ENCODE measurements around the gene PLOD2.
"Not testable (repeated sequence)": the region's sequence is repeated elsewhere in the genome, so short reads cannot be mapped to it uniquely, and the experiment has no call there.

PLOD2 gene

DNA sequence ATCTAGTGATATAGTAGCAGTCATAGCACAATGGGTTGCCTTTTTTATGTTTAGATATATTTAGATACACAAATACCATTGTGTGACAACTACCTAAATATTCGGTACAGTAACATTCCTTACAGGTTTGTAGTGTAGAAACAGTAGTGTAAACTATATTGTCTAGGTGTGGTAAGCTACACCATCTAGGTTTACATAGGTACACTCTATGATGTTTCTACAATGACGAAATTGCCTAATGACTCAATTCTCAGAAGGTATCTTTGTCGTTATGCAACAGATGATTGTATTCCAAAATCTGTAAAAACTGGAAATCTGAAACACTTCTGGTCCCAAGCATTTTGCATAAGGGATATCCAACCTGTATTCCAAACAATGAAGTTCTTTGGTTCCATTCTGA is 24.3 kb downstream of the PLOD2 start:
- no peak for DNase-seq

DNA sequence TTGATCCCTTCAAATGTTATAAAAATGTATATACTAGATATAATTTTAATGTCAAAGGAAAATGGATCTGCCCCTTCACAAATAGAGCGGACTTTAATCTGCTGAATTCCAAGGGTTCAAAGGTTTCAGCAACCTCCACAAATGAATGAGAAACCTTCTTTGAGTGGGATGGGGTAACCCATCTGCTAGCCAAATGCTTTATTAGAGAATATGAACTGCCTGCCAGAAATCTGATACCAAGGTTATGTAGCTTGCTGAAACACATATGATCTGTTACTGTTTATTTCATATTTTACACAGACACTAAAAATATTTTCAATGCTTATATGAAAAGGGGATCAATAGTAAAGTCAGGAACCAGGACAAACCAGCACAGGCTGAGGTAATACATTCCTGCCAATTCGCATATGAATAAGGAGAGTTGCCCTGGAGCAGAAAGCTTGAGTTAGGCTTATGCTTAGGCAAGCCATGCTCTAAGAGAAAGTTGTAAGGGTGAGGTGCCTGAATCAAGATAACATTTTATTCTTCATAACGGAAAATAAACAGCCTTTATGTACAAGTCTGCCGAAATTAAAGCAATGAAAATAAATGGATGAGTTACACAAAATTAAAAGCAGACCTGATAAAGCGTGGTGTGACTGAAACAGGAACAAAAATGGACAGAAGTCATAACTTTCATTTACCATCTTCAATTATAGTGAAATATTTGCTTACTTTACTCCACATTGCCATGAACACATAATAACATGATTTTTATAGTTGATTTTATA is 26.5 kb downstream of the PLOD2 start:
- no peak for DNase-seq

DNA sequence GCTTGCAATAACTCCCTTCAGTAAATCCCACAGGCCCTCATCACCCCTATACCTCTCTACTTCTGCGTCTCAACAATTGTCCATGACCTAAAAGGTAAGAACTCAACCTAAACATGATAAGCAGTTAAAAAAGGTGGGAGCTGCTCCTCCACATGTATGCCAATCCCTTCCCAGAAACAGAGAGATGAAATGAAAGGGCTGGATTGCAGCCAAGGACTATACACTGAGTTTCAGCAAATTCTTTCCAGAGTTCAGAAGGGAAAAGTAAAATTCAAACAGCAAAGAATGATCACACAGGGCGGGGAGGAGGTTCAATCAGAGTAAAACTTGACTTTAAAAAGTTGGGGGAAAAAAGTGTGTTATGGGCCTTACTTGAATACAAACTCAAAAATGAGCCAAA is 27.5 kb downstream of the PLOD2 start:
- DNase-seq, result no peak

DNA sequence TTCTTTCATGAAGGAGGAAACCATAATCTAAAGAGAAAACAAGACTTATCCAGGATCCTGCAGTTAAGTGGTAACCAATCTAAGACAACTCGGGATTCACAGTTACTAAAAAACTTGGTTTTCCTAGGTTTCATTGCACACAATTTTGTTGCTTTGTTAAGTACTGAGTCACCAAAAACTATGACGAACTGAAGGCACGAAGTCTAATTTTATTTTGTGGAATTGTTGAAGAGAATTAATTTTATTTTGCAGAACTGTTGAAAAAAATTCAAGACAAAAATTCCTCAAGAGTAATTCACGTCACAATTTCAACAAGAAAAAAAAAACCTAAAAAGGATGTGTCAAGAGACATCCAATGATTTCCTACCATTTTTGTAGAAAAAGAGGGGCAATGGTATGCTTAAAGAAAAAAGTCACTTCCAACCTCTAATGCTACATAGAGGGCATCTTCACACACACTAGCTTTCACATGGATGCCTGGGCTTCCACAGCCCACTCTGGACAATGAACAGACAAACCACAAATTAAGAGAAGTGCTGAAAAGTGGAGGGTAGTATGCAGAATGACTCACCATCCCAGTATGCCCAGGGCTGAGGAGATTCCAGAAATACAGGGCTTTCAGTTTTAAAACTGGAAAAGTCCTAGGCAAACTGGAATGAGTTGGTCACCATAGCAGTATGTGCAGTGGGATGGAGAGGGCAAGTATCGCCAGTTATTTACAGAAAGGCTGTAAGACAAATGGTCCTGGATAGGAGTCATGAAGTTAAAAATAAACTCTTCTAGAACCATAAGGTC is 29.2 kb downstream of the PLOD2 start:
- no peak for DNase-seq

DNA sequence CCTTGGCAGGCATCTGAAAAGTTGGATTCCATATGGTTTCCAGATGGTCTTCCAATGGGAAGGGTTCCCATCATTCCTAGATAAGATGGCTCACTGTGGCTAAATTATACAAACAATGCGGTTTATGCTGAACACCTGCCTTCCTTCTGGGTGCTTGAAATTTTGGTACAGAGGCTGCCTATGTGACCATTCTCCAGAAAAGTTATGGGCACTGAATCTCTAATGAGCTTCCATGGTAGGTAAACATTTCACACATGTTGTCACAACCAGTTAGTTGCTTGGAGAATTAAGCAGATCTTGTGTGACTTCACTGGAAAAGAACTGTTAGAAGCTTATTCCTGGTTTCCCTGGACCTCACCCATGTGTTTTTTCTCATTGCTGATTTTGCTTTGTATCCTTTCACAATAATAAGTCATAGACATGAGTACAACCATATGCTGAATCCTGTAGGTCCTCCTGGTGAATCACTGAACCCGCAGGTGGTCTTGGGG is 30.1 kb downstream of the PLOD2 start:
- DNase-seq, result no peak

DNA sequence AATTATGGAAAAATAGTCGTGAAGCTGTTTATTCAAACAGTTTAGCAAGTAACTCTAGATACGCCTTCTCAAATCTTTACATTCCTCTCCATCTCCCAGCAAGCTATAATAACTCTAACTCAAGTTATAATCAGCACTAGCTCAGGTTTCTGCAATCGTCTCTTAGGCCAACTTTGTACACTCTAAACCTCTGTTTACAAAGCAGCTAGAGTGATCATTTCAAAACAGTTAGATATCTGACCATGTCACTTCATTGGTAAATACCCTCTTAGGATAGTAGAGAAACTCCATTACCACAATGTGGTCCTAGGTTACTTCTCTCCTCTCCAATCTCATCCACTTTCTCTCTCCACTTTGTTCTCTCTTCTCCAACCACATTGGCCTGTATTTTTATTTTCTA is 31.2 kb downstream of the PLOD2 start:
- no peak for DNase-seq

DNA sequence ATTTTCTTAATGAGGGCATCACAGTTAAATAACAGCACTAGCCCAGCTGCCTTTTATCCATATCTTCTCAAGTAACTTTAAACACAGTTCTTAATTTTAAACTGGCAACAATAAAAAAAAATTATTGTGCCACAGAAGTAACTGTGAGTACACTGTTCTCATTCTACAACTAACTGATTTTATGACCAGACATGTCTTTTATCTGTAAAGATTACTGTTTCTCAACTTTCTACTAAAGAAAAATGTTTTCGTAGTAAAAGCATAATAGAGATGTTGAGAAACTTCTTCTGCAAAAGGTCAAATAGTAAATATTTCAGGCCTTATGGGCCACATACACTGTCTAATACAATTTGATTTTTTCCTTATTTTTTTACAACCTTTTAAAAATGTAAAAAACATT is 32.0 kb downstream of the PLOD2 start:
- DNase-seq, result no peak

DNA sequence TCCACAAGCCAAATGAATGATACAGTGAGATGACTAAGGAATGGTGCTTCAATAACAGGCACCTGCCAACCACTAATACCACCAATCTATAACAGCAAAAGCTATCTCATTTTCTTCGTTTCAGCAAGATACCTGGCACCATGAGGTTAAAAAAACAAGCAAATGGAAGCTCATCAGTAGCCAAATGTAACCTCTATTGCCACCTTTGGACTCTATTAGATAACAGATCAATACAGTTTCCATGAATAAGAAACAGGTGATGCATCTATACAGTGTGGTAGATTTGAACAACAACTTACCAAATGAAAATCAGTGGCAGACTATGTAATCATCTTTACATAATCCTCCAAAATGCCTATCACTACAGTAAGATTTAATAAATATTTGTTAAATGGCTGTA is 32.8 kb downstream of the PLOD2 start:
- no peak for DNase-seq

DNA sequence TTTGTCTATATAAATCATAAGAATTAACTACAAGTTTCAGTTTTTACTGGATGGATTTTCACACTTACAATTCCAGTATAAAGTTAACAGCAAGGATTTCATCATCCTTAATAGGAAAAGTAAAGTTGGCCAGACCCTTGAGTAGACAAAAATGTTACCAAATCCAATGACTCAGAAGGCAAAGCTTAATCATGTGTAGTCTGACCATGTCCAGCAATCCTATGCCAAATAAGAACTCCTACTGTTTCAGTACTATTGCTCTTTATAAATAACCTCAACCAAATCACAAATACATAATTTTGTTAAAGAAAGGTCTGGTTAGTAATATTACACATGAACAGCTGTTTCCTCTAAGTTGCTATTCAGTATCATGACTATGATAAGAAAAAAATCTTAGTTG is 35.0 kb downstream of the PLOD2 start:
- DNase-seq, result no peak

DNA sequence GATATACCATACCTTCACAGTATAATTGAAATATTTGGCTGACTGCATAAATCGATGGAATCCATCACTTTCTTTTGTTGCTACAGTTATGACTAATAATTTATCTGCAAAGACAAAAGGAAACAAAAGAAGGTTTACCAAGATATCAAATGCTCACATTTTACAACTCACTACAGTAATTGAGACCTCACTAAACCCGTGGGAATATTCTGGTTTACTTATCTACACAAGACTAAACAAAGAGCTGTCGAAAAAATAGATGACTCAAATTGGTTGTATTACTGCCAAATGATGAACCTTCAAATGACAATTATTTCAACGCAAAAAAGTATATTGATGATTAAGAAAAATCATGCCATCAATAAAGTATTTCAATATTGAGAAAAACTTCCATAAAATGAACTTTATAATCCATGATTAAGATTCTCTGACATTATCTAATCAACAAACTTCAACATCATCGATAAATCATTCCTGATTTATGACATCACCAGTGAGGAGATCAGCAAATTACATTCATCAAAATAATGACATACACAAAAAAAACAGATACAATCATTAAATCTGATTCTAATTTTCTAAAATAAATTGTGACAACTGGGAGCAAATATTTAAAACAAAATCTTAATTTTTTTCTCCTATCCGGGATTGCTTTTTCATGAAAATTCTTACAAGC is 36.7 kb downstream of the PLOD2 start:
- DNase-seq, result no peak

DNA sequence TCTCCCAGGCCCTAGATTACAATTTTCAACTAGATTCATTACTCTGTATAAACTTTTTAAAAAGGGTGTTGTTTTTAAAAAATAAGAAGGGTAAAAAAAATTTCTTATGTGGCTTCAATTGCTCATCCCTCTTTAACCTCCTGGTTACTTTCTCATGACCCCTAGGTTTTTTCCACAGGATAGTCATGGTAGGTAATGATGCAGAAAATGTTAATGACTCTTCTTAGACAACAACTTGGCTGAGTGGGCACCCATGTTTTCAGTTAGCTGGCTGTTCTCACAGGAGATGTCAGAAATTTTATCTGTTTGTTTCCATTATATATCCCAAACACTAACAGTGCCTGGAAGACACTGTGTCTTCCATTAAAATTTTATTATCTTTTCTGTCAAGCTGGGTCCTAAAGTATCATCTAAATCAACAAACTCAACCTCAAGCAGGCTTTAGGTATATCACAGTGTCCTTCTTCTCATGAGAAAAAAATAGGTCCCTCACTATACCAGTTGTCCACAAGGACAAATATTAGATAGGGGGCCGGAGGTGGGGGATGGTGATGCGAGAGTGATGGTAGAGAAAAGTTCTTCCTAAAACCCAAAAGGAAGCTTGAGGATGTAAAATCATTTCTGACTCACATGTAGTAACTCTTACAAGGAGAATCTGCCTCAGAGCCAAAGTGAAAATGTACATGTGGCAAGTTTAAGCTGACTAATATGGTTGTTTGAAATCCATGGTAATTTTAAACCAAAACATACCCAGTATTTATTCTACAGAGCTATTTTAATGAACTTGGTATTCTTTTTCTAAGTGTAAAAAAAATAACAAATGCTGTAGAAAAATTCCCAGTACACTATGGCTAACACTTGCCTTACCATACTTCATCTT is 43.3 kb downstream of the PLOD2 start:
- no peak for DNase-seq

DNA sequence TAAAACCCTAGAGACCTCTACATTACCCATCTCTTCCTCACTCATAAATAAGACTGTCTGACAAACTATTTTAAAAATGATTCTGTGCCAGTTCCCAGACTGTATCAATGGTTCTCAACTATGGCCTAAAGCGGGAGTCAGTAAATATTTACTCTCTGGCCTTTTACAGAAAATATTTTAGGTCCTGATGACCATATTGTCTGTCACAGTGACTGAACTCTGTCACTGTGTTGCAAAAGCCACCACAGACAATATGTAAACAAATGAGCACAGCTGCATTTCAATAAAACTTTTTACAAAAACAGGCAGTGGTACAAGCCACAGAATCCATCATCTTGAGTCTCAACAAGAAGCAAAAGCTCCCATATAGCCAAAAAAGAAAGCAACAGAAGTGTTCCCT is 45.4 kb downstream of the PLOD2 start:
- no peak for DNase-seq

DNA sequence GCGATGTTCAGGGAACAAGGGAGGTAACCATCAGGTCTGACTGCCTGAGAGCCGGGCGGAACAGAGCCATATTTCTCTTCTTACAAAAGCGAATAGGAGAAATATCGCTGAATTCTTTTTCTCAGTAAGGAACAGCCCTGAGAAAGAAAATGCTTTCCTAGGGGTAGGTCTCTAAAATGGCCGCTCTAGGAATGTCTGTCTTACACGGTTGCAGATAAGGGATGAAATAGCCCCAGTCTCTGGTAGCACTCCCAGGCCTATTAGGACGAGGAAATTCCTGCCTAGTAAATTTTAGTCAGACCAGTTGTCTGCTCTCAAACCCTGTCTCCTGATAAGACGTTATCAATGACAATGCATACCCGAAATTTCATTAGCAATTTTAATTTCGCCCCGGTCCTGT is 47.2 kb downstream of the PLOD2 start:
- not testable (repeated sequence) for DNase-seq

DNA sequence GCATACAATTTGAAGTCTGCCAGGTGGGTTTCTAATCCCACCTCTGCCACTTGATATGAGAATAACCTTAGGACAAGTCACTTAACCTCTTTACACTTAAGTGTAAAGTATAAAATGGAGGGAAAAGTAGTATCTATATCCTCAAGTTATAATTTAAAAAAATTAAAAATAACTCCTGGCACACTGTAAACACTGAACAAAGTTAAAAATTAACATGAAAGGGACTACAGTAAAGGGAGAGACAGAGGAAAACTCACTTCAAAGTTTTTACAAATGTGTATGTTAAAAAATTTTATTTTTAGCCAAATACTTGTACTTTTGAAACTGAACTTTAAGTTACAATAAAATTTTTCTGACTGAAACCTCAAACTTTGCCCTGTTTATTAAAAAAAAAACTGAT is 49.6 kb downstream of the PLOD2 start:
- no peak for DNase-seq

DNA sequence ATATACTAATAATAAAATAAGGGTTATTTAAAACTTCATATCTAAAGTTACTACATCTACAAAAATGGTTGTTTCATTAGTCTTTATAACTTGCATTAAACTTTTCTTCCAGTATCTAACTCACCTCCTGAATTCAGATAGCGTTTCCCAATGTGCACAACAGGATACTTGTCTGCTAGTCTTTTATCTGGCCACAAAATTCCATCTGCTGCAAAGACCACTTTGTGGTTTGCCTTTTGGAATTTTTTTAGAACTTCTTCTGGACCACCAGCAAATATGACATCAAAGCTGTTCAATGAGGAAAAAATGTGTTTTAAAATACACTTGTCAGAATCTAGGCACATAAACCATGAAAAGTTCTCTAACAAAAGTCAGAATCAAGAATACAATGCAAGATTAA is 50.8 kb downstream of the PLOD2 start:
- no peak for DNase-seq

DNA sequence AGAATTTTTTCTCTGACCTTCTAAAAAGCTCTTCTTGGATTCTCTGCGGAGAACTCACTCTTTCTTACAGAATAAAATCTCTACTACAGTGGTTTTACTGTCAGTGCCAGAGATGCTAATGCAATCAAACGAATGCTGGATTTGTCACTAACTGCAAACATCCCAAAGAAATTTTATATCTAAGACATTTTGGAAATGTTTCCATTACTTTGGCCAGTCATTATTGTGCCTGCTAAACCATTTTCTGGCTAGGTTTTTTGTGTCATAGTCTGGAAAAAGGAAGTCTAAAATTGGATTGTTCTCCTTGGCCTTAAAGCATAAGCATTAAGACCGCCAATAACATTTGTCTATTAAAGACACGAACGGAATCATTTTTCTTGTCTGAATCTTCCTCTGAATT is 54.0 kb downstream of the PLOD2 start:
- no peak for DNase-seq

DNA sequence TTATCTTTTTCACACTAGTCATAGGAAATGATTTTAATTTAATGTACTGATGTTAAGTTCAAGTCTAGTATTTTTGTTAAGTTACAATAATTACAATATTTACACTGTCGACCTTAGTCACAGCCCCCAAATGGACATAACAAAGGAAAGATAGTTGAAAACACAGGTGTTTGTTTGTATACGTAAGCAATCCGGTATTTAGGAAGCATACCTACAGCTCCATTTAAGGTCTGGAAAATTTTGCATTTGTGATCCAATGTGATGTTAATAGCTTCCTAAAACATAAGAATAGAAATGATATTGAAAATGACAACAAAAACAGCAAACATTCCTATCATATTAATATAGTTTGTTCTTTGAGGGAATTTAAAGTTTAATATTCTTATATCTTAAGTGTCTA is 56.9 kb downstream of the PLOD2 start:
- no peak for DNase-seq

DNA sequence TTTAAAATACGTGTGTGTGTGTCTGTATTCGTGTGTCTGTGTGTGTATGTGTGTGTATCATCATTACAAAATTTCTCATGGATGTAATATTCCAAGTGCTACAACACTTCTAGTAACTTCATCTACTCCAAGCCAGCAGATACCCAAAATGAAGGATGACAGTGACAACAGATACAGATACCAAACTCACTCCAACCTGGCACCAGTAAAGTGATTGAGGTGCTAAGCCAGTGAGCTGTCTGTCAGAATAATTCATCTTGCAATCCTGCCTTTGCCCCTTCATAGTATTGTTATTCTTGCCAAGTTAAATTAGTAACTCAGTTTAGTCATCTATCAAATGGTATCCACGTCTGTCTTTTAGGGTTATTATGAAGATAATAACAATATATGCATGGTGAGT is 58.1 kb downstream of the PLOD2 start:
- no peak for DNase-seq

DNA sequence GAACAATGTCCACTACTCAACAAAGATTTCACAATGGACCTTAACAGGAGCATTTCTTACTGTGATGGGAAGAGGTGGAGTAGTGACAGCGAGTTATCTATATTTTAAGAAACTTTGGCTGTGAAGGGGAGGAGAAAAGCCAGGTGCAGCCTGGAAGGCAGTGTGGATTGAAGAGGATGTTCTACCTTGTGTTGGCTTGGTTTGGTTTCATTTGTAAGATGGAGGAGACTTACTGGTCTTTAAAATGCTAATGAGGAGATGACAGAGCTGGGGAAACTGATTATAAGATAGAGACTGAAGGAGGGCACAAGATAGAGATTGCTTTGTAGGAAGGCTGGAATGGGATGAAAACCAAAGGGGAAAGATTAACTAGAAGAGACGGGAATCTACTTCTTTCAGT is 59.4 kb downstream of the PLOD2 start:
- no peak for DNase-seq

DNA sequence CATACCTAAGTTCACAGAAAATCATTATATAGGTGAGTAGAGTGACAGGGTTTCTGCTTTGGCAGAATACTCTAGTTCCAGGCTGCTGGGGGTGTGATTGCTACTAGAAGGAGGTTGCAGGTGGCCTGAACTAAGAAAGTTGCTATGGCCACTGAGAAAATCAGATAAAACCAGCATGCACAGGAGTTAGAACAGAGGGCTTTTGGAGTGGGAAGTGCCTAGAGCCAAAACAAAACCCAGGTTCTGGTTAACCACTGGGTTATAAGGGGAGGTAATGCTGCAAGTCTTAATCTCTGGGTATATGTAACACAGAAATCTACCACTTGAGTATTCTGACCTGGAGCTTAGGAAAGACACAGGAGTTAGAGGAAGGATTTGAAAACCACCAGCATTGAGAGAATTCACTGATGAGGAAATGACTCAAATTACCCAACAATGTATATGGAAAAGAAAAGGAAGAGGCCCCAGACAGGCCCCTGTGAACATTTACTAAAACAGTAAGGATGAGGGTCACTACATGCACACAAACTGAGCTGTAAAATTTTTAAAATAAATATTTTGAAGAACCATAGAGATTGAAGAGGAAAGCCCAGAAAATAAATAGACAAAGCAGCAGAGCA is 60.0 kb downstream of the PLOD2 start:
- DNase-seq, result no peak

DNA sequence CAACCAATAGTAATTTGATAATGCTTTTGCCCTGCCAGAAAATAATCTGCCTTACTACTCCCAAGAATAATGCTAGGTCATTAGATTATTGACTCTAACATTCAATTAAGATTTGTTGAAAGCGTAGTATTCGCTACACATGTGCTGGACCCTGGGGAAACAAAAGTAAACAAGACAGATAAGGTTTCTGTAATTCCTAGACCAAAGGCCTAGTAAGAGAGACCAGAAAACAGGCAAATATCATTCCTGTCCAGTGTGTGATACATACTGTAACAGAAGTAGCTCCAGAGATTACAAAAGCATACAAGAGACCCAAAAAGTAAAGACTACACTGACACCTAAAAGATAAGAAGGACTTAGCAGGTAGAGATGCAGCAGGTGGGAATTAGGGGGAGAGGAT is 60.8 kb downstream of the PLOD2 start:
- DNase-seq, result no peak

DNA sequence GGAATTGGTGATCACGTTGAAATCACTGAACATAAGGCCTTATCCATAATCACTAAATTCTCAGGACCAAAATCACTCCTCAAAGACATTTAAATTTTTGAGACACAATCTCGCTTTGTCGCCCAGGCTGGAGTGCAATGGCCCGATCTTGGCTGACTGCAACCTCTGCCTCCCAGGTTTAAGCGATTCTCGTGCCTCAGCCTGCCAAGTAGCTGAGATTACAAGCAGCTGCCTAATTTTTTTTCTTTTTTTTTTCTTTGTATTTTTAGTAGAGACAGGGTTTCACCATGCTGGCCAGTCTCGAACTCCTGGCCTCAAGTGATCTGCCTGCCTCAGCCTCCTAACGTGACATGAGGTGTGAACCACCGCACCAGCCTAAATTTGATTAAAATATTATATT is 61.7 kb downstream of the PLOD2 start:
- no peak for DNase-seq

Measured in stimulated activated naive CD4-positive, alpha-beta T cell treated with Interleukin-2 at 50 U/mL for 16 hours (primary cell).